Embryonic facial prominence (tissue), 1 donor: ENCODE measurements around the gene SLC16A6.
"Not testable (repeated sequence)": the region's sequence is repeated elsewhere in the genome, so short reads cannot be mapped to it uniquely, and the experiment has no call there.

Source experiments
- DNase-seq: peaks from one replicate; pipeline ENCODE4 v3.0.0-alpha.2; 2016; ENCODE audit errors: extremely low spot score

SLC16A6 gene

DNA sequence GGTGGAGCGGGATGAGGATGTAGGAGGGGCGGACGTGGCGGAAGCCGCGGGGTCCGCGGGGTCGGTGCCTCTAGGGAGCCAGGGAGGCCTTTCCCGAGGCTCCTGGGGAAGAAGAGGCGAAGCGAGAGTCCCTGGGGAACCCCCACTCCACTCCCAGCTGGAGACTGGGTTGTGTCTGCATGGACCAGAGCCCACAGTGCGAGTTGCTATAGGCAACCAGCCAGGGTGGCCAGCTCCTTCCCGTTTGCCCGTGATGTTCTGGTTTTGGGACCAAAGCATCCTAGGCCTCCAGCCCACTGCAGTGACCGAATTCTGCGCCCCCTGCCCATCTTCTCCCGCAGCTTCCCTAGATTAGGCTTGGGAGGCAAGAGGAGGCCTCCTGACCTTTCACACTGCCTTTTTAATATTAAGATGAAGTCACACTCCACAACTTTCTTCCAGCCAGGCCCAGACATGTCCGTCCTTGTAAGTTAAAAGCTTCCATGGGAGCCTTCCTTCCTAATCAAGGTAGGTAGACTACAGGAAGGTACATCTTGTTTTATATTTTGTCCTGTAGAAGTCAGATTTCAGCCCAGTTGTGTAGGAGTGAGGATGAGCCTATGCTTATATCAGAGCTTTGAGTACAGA lies 42.6 kb downstream of the SLC16A6 start:
- DNase-seq: no peak

DNA sequence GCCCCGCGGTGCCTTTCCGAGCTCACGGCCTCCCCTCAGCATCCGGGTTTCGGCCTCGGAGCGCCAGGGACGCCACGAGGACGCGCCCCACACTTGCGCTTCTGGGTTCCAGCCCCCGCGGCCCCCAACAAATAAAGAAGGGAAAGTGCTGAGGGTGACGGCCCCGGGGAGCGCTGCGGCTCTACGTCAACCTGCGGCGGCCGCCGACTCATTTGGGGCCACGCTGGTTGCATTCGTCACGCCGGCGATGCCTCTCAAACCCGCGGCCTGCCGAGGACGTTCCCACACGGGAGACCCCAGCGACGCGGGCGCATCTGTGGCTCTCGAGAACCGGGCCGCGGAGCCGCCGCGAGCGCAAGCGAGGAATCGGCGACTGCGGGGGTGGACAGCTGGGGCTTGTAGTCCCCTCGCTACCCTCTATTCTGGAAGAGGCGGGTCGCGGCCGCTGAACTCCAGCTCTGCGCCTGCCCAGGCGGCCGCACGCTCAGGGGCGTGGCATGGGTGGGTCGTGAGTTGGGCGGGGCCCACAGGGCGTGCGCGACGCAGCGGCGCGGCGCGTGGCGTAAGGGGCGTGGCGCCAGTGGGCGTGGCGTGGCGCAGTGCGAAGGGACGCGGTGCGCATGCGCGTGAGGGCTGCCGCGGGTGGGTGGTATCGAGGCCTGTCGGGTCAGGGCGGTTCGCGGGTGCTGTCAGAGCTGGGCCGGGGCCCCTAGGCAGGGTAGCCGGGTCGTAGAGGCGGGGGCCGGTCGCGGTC lies 43.3 kb downstream of the SLC16A6 start, which contains the start of gene AMZ2:
AMZ2 (plus strand) TSS at position 599 of the 754 bp plus-strand sequence. CDS start 2,145 bp downstream, outside the sequence.
- peak; percentile 87 for DNase-seq

DNA sequence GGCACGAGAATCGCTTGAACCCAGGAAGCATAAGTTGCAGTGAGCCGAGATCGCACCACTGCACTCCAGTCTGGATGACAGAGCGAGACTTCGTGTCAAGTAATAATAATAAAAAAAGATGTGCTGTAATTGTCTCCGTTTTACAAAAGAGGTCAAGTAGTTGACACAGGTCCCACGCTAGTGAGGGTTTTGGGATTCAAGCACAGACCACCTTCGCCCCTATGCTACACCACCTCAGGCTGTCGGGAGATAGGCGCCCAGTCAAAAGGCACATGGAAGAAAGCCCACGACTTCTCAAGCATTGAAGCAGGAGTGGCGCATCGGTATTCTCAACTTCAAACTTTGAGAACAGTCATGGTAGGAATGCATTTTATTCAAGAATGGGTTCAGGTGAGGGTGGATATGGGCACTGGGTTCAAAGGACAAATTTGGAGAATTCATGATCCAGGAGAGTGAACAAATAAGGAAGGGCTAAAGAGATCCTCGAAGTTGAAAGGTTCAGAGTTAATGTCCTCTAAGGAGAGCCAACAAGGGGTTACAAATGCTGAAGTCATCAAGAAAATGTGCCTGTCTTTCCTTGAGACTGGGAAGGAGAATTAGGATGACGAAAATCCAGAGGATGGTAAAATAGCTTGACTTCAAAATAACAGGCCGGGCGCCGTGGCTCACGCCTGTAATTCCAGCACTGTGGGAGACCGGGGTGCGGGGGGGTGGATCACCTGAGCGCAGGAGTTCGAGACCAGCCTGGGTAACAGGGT lies 44.5 kb downstream of the SLC16A6 start:
- no peak for DNase-seq

DNA sequence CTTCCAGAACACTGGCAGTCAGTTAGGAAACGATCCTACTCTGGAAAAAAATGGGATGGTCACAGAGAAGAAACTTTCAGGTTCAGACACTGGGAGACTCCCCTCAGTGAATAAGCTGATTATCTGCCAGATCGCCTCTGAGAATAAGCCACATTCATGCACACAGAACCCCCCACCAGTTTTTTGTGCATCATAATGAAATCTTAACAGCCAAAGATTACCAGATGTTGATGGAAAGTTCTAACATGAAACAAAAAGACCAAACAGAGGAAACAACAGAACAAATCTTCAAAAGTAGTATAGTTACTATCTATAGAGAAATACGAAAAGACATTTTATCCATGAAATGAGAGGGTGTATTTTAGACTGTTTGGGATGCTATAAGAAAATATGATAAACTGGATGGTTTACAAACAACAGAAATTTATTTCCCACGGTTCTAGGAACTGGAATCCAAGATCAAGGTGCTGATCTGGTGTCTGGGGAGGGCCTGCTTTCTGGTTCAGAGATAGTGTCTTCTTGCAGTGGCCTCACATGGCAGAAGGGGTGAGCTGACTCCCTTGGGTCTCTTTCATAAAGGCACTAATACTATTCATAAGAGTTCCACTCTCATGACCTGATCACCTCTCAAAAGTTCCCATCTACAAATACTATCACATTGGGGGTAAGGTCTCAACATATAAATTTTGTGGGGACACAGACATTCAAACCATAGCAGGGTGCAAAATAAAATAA lies 51.1 kb downstream of the SLC16A6 start:
- DNase-seq: no peak

DNA sequence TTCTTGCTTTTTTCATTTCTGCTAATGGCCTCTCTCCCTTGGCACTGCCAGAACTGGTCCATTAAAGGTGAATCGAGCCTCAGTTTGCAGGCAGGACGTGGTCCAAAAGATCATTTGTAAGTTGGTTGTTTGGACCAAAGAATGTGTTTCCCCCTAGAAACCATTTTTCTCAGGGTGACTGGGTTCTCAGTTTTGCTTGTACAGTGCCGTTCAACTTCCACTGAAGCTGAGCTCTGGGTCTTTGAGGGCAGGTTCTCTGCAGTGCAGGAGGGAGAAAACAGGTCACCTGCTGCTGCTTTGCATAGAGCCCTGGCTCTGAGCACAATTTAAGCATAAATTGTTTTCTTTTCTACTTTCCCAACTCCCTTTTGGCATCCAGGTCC lies 52.1 kb downstream of the SLC16A6 start:
- no peak for DNase-seq

DNA sequence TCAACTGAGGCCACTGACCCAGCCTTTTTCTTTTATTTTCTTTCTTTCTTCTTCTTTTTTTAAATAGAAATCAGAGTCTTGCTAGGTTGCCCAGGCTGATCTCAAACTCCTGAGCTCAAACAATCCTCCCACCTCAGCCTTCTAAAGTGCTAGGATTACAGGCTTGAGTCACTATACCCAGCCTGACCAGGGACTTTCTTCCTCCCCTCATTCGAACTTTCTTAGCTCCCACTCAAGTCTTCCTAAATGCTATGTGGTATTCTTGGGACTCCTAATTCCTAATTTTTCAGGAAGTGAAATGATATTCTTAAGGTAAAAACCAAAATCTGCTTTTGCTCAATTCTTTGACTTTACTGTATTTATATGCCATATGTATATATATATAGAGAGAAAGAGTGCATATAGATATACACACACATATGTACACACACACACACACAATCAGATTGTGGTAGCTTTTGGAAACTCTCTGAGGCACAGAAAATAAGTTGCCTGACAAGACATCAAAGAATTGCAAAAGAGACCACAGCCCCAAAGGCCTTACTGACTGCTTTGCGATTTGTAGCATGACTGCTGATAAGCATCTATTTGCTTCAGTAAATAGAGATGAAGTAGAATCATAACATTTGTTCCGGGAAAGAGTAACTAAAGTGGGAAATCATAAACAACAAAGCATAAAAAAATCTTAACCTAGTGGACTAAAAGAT lies 52.6 kb downstream of the SLC16A6 start:
- DNase-seq: no peak

DNA sequence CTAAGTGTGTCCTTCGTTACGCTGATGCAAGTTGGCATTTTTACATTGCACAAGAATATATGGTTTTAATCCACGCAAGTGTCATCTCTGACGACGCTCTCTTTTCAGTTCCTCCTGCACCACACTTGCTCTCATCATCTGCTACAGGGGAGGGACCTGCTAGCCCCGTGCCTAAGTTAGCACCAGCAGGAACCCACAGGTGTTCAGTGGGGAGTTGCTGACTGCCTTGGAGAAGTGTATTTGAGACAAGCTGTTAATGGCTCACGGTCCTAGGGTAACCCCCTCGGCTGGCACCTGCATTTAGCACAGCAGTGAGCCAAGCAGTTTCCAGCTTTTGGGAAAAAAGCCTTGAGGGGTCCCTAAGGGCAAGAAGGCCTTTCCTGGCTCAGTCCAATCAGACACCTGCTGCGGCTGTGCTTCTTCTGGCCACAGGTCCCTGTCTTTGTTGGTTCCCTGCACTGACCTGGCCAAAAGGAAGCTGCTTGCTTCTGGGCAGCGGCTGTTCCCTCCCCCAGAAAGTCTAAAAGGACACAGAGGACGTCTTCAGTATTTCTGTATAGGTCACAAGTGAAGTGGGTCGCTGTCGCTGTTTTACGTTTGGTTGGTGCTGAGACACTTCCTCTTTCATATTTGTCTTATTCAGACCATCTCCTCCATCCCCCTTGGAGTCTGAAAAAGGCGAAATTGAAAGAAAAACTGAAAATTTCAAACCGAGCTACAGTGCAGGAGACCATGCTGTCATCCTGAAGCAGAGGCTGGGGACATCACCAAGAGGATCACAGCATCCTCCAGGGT lies 53.4 kb downstream of the SLC16A6 start:
- not testable (repeated sequence) for DNase-seq

DNA sequence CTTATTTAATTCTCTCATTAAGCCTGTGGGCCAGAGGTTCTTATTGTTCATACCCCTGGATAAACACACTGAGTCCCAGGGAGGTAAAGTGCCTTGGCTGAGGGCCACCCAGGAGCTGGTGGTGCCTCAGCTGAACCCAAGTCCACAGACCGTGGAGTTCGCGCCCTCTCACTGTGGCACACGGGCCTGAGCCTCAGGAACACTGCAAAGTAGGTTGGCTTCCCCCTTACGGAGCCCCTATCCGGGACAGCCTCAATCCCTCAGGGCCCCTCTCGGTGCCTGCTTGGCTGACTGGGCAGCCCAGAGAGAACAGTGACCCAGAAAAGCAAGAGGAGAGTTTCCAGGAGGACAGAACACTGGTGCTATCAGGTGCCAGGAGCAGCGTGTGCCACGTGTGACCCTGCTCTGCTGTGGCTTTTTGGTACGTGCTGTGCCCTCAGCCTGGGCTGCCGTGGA lies 55.6 kb downstream of the SLC16A6 start:
- not testable (repeated sequence) for DNase-seq

DNA sequence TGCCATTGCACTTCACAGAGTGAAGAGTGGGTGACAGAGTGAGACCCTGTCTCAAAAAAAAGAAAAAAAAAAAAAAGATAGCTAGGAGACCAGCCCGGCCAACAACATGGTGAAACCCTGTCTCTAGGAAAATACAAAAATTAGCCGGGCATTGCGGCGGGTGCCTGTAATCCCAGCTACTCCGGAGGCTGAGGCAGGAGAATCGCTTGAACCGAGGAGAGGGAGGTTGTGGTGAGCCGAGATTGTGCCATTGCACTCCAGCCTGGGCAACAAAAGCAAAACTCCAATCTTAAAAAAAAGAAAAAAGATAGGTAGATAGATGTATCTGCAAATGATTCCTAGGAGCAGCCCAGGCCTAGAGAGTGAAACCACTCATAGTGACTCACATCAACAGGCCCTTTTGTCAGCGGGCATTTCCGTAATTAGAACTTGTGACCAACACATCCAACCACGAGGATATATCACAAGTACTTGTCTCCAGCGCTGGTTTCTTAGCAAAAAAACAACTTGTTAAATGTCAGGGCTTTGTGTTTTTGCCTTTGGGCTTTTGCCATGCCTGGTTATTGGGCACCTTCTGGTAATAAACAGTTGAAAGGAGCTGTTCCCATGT lies 56.1 kb downstream of the SLC16A6 start:
- DNase-seq: not testable (repeated sequence)

DNA sequence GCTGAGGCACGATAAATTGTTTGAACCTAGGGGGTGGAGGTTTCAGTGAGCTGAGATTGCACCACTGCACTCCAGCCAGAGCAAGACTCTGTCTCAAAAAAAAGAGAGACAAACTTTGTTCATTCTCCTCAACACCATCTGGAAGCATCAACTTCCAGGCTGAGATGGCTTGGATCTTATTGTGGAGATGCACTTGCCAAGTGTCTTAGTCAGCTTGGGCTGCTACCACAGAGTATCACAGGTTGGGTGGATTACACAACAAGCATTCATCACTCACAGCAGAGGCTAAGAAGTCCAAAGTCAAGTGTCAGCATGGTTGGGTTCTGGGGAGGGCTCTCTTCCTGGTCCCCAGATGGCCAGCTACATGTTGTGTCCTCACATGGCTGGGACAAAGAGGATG lies 58.2 kb downstream of the SLC16A6 start:
- DNase-seq: not testable (repeated sequence)

DNA sequence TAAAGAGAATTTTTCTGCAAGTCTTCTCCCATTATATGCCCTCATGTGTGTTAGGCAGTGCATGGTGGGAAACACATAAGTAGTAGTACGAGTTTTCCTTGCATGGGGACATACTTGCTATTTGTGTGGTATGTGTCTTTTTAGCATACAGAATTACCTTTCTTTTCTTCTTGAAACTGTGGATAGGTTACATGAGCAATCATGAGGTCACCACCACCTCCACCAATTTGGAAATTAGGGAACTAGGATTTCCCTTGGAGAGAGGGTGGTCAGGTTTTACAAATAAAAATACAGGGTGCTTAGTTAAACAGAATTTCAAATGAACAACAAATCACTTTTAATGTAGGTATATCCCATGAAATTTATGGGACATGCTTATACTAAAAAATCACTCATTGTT lies 59.4 kb downstream of the SLC16A6 start:
- DNase-seq: no peak

DNA sequence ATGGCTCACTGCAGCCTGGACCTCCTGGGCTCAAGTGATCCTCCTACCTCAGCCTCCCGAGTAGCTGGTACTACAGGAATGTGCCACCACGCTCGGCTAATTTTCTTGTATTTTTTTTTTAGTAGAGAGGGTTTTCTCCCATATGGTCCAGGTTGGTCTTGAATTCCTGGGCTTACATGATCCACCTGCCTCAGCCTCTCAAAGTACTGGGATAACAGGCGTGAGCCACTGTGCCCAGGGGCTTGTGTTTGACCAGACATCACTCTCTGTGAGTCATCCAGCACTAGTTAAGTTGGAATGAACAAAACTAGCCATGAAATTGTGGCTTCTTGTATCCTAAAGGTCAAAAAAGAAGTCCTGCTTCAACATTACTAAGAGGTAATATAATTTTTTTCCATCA lies 59.8 kb downstream of the SLC16A6 start:
- DNase-seq: not testable (repeated sequence)

DNA sequence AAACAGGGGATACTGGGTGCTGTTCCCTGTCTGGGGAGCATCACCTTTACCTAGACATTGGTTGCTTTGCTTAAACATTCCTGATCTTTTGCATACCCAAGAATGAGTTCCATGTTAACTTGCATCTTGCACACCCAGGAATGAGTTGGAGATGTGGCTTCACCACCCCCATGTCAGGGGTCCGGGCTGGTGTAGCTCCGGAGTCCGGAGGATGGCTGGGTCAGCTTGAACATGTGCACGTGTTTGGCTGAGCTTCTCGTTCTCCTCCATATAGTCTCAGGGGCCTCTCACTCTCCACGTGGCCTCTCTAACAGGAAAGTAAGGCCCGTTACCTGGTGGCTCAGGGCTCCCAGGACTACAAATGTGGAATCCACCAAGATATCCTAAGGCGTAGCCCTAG lies 61.3 kb downstream of the SLC16A6 start:
- DNase-seq: no peak

DNA sequence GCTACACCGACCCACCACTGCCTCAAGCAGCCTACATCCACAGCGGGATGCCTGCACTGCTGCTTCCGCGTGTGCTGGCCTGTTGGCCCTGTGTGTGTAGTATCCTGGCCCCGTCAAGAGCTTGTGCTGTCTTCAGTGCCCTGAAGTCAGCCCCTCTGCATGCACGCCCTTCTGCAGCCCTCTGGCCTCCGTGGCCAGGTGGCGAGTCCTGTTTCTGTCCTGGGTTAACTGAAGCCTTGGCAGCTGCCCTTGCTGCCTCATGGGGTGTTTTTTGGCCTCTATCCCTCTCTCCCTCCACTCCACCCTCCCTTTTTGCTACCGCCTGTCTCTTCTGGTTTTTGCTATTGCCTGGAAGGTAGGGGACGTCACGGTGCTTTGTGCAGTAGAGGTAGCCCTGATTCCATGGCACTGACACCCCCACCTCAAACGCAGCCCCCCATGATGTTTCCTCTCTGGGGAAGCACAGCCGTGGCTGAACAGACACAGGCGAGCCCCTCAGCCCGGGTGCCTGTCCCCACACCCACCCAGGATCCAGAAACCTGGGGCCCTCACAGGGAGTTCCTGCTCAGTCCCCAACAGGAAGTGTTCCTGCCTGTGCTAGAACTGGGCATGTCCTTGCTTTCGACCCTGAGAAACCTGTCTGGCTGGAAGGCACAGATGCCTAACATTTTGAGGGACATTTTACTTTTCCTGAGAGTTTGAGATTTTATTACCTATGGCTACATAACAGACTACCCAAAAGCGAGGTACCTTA lies 61.9 kb downstream of the SLC16A6 start:
- DNase-seq: no peak

DNA sequence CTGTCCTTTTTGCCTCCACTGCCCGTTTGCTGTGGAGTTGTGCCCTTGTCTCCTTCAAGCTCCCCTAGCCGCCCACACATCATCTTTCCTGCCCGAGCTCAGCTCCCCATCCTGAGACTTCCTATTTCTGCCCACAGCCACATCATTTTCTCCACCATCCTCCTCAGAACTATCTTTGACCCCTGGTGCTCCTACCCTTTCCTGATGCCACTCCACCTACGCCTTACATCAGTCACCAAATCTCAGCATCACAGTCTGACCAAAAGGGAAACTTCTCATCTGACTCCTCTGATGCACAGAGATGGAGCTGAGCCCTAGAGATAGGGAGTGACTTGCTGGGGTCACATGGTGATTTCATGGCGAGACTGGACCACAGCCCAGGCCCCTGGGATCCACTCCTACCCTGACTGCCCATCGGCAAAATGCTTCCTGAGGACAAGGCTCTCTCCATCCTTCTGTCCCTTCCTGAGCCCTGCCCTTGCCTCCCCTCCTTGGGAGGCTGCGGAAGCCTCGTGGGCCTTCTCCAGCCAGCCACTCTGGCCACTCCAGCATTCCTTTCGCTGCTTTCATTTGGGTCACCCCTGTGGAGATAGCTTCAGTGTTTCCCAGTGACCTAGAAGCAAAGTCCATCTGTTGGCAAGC lies 62.8 kb downstream of the SLC16A6 start:
- DNase-seq: not testable (repeated sequence)

DNA sequence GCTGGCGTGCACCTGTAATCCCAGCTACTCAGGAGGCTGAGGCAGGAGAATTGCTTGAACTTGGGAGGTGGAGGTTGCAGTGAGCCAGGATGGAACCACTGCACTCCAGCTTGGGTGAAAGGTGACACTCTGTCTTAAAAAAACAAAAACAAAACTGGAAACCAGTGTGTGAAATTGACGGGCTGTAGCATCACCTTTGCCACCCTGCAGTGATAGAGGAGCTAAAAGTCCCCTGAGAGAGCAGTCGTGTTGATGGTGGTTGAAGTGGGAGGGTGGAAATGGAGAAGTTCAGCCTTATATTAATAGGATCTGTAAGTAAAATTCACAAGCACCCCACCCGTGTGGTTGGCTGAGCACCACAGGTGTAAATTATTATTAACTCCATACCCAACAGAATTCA lies 65.9 kb downstream of the SLC16A6 start:
- DNase-seq: not testable (repeated sequence)

DNA sequence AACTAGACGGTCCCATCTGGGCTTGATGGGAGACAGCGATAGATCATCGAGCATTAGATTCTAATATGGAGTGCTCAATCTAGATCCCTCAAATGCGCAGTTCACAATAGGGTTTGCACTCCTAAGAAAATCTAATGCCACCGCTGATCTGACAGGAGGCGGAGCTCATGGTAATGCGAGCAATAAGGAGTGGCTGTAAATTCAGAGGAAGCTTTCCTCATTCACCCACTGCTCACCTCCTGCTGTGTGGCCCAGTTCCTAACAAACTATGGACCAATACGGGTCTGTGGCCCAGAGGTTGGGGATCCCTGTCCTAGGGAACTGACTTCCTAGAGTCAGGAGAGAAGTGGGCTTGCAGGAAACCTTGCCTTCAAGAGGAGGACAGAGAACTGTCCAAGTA lies 68.3 kb downstream of the SLC16A6 start:
- DNase-seq: no peak

DNA sequence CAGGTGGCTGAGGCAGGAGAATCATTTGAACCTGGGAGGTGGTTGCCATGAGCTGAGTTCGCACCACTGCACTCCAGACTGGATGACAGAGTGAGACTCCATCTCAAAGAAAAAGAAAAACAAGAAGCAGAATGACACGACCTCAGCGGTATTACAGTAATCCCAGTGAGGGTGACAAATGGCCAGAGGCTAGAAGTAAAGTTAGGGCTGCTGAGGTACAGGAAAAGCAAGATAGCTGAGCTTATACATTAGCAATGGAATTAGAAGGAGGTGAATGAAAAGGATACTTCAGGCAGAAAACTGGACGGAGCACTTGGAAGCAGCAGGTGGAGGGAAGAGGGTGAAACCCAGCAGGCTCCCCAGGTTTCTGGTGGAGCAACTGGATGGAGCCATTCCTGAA lies 69.1 kb downstream of the SLC16A6 start:
- no peak for DNase-seq

DNA sequence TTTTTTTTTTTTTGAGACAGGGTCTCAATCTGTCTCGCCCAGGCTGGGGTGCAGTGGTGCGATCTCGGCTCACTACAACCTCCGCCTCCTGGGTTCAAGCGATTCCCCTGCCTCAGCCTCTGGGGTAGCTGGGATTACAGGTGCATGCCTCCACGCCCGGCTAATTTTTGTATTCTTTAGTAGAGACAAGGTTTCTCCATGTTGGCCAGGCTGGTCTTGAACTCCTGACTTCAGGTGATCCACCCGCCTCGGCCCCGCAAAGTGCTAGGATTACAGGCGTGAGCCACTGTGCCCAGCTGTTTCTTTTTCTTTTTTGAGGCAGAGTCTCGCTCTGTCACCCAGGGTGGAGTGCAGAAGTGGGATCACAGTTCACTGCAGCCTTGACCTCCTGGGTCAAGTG lies 70.1 kb downstream of the SLC16A6 start:
- DNase-seq: not testable (repeated sequence)
